Tibial nerve (tissue), 4 donors: Measurements from ENCODE around the gene IFIT3. TPM values are rescaled to one million over a fixed set of nuclear protein-coding genes. Genes with fewer than 3 reads are reported as not detected.

Source experiments
- DNase-seq, 2 donors: peaks; one replicate each; pipeline ENCODE4 v3.0.0-alpha.2; 2019; ENCODE audit warnings: low spot score in 2 of 2
- H3K27ac ChIP-seq, 4 donors: fragments of 200-600 bp; sonication (generic) in 3 of 4; one replicate each; pipeline ENCODE4 v1.5.1; 2017 to 2019; ENCODE audit warnings: mild to moderate bottlenecking in 1 of 4
- H3K27me3 ChIP-seq, 2 donors: fragments of 200-600 bp; sonication (generic) in 1 of 2; one replicate each; pipeline versions ENCODE4 v1.5.1 to v1.6.0; 2017 to 2019
- H3K36me3 ChIP-seq, 3 donors: fragments of 200-600 bp; sonication (generic); one replicate each; pipeline ENCODE4 v1.5.1; 2018 to 2019
- H3K4me1 ChIP-seq, 4 donors: fragments of 200-600 bp; sonication (generic) in 3 of 4; one replicate each; pipeline ENCODE4 v1.5.1; 2017 to 2019
- H3K4me3 ChIP-seq, 4 donors: fragments of 200-600 bp; sonication (generic) in 3 of 4; one replicate each; pipeline ENCODE4 v1.5.1; 2017 to 2019; ENCODE audit warnings: mild to moderate bottlenecking in 1 of 4, moderate library complexity in 1 of 4
- H3K9me3 ChIP-seq, 4 donors: fragments of 200-600 bp; sonication (generic) in 3 of 4; one replicate each; pipeline ENCODE4 v1.5.1; 2017 to 2019
- EP300 ChIP-seq, 2 donors: sonication (generic); formaldehyde crosslinking; IDR thresholded peaks; one replicate each; pipeline ENCODE4 v1.6.1; 2017; ENCODE audit warnings: antibody characterized with exemption in 2 of 2, mild to moderate bottlenecking in 1 of 2
- POLR2A ChIP-seq, 2 donors: fragments of 450-650 bp; IDR thresholded peaks; one replicate each; pipeline ENCODE4 v1.6.1; 2017; ENCODE audit warnings: antibody characterized with exemption in 2 of 2, mild to moderate bottlenecking in 2 of 2, moderate library complexity in 2 of 2
- WGBS, 2 donors: methylation state at CpG; one replicate each; pipeline ENCODE4 v1.1.5; 2018; 5-methylcytosine and 5-hydroxymethylcytosine counted together
- total RNA-seq, 4 donors: library from RNA; depleted of rRNA; stranded (reverse); fragments of >200 nt; gene quantifications; one replicate each; pipeline ENCODE4 v1.1.0, GENCODE V29; 2016
- TF ChIP-seq, protein P1 (sequence below), 5 experiments: fragments of 200-600 bp in 3 of 5; fragments of 450-650 bp in 2 of 5; sonication (generic) in 3 of 5; IDR thresholded peaks; one replicate each; pipeline ENCODE4 v1.5.1; 2016 to 2019; ENCODE audit warnings: antibody characterized with exemption in 5 of 5, mild to moderate bottlenecking in 3 of 5, moderate library complexity in 2 of 5

IFIT3 gene, protein sequence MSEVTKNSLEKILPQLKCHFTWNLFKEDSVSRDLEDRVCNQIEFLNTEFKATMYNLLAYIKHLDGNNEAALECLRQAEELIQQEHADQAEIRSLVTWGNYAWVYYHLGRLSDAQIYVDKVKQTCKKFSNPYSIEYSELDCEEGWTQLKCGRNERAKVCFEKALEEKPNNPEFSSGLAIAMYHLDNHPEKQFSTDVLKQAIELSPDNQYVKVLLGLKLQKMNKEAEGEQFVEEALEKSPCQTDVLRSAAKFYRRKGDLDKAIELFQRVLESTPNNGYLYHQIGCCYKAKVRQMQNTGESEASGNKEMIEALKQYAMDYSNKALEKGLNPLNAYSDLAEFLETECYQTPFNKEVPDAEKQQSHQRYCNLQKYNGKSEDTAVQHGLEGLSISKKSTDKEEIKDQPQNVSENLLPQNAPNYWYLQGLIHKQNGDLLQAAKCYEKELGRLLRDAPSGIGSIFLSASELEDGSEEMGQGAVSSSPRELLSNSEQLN
- total RNA-seq = 10 to 100 TPM in 3 of 4 donors, 1 to 10 TPM in 1; 7.2 to 24.9 (median 17.6) TPM

- 0% methylated on average over 7 of the region's 7 CpGs for WGBS, 2 donors
- no peaks in the 10 kb centered on the region for H3K36me3 ChIP-seq
- DNase-seq = peak; percentile 43 to 71
- TF ChIP-seq POLR2A (IDR thresholded peaks at IDR 0.05) (no peak), EP300 (IDR thresholded peaks at IDR 0.05) (peak; percentile 28 to 93)
- TF ChIP-seq, protein P1, sequence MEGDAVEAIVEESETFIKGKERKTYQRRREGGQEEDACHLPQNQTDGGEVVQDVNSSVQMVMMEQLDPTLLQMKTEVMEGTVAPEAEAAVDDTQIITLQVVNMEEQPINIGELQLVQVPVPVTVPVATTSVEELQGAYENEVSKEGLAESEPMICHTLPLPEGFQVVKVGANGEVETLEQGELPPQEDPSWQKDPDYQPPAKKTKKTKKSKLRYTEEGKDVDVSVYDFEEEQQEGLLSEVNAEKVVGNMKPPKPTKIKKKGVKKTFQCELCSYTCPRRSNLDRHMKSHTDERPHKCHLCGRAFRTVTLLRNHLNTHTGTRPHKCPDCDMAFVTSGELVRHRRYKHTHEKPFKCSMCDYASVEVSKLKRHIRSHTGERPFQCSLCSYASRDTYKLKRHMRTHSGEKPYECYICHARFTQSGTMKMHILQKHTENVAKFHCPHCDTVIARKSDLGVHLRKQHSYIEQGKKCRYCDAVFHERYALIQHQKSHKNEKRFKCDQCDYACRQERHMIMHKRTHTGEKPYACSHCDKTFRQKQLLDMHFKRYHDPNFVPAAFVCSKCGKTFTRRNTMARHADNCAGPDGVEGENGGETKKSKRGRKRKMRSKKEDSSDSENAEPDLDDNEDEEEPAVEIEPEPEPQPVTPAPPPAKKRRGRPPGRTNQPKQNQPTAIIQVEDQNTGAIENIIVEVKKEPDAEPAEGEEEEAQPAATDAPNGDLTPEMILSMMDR (IDR thresholded peaks at IDR 0.05) = no peak
- H3K27me3 ChIP-seq = no peaks in the 10 kb centered on the region
- peaks cover 9 to 54% (median 29%) of the 10 kb centered on the region in 4 donors for H3K4me1 ChIP-seq
- peak within 1 kb of the TSS; percentile 81 to 96 (median 90) for H3K27ac ChIP-seq
- H3K9me3 ChIP-seq = no peaks in the 10 kb centered on the region
- H3K4me3 ChIP-seq = peak within 1 kb of the TSS; percentile 24 to 54 (median 45)
These were observed at the start of gene IFIT3 for GRCh38 chr10:89327803-89328441. TSS of gene IFIT3 (plus strand) at chr10:89327997. CDS start at chr10:89328074, 77 bp downstream.

GRCh38 chr10:89278034-89278535 is 49.7 kb upstream of the IFIT3 start:
- Histone ChIP-seq H3K9me3 (no peaks in the 10 kb centered on the region), H3K27me3 (no peaks in the 10 kb centered on the region), H3K4me3 (peak overlapping the region in 1 of 4 donors; percentile 2), H3K27ac (peak overlapping the region; percentile 71 to 98 (median 84)), H3K4me1 (peaks cover 0 to 48% (median 23%) of the 10 kb centered on the region in 4 donors), H3K36me3 (no peaks in the 10 kb centered on the region)
- 11 to 12% methylated on average over 1 of the region's 1 CpG for WGBS, 2 donors
- DNase-seq = peak in 1 of 2 donors; percentile 88
- no peak for TF ChIP-seq POLR2A (IDR thresholded peaks at IDR 0.05)
- TF ChIP-seq, protein P1 (IDR thresholded peaks at IDR 0.05) = no peak
- peak; percentile 76 to 92 for TF ChIP-seq EP300 (IDR thresholded peaks at IDR 0.05)

DNA sequence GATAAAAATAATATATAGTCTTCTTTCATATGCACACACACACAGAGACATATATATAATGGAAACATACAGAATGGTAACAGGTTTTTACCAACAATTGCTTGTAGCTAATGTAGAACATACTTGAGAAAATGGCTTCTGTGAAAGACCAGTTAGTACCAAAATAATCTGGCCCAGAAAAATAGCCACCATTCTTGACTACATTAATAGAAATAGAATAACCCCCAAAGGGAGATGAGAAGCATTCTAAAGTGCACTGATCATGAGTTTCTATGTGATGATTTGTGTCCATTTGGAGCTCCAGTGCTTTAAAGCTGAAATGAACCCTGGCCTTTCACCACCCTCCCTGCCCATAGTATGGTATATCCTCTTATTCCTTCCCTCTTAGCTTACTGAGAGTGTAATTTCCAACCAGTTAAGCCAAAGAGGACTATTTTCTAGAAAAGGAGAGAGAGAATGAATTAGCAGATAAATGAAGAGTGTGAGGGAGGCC is 48.9 kb upstream of the IFIT3 start:
- DNase-seq = no peak
- Histone ChIP-seq H3K9me3 (no peaks in the 10 kb centered on the region), H3K27me3 (no peaks in the 10 kb centered on the region), H3K36me3 (no peaks in the 10 kb centered on the region), H3K27ac (peak overlapping the region; percentile 29 to 98 (median 74)), H3K4me3 (no peak overlapping the region), H3K4me1 (peaks cover 0 to 57% (median 32%) of the 10 kb centered on the region in 4 donors)
- TF ChIP-seq POLR2A (IDR thresholded peaks at IDR 0.05) = no peak

DNA sequence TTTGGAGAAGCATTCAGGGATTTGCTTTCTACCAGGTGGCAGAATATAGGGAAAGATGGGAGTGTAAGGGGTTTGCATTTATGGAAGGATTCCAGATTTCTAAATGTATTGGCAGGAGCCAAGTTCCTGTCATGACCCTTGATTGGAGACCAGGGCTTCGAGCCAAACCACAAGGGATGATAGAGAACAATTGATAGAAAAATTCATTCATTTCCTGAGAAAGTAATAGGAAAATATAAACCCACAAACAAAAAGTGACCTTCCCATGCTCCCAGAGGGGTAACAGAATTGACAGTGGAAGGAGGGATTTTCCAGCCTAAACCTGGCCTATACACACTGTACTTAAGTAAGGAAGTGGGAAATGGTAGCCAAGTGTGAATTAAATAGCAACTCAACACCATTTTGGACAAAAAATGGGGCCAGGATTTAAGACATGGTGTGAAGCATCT is 48.4 kb upstream of the IFIT3 start:
- Histone ChIP-seq H3K9me3 (no peaks in the 10 kb centered on the region), H3K27me3 (no peaks in the 10 kb centered on the region), H3K4me1 (peaks cover 0 to 62% (median 33%) of the 10 kb centered on the region in 4 donors), H3K4me3 (no peak overlapping the region), H3K36me3 (no peaks in the 10 kb centered on the region), H3K27ac (peak overlapping the region; percentile 29 to 98 (median 74))
- WGBS, 2 donors = 0 to 18% methylated on average over 1 of the region's 1 CpG
- TF ChIP-seq POLR2A (IDR thresholded peaks at IDR 0.05) (no peak), EP300 (IDR thresholded peaks at IDR 0.05) (no peak)
- TF ChIP-seq, protein P1 (IDR thresholded peaks at IDR 0.05) = no peak
- DNase-seq = no peak

GRCh38 chr10:89280508-89280907 is 47.3 kb upstream of the IFIT3 start:
- Histone ChIP-seq H3K4me1 (peaks cover 0 to 58% (median 35%) of the 10 kb centered on the region in 4 donors), H3K4me3 (no peak overlapping the region), H3K27me3 (no peaks in the 10 kb centered on the region), H3K9me3 (no peaks in the 10 kb centered on the region), H3K36me3 (no peaks in the 10 kb centered on the region), H3K27ac (peak overlapping the region in 2 of 4 donors; percentile 92 to 98)
- no peak for DNase-seq
- 85 to 86% methylated on average over 3 of the region's 3 CpGs for WGBS, 2 donors
- TF ChIP-seq POLR2A (IDR thresholded peaks at IDR 0.05) (no peak), EP300 (IDR thresholded peaks at IDR 0.05) (no peak)
- TF ChIP-seq, protein P1 (IDR thresholded peaks at IDR 0.05) = no peak
